ENCODE measurements around the gene OVAAL. TPM values are rescaled to one million over a fixed set of nuclear protein-coding genes. Genes with fewer than 3 reads are reported as not detected.

The OVAAL gene
- total RNA-seq, 1 donor from 2014 or later, result not detected

GRCh38 chr1:180571060-180571831 is 12.5 kb downstream of the OVAAL start:
- ATAC-seq, result peak; percentile 64

GRCh38 chr1:180571832-180572636 is 13.3 kb downstream of the OVAAL start:
- ATAC-seq, result peak; percentile 90

GRCh38 chr1:180572760-180573159 is 14.0 kb downstream of the OVAAL start:
- ATAC-seq, result no peak

- no peak for ATAC-seq
These were observed 15.4 kb downstream of the OVAAL start for GRCh38 chr1:180574031-180574713.

- ATAC-seq, result peak; percentile 35
These were observed 18.6 kb downstream of the OVAAL start for GRCh38 chr1:180577361-180577760.

- ATAC-seq, result peak; percentile 94
These were observed 21.3 kb downstream of the OVAAL start for GRCh38 chr1:180579961-180580611.

GRCh38 chr1:180581635-180582039 is 22.9 kb downstream of the OVAAL start:
- no peak for ATAC-seq

- ATAC-seq, result no peak
These were observed 26.1 kb downstream of the OVAAL start for GRCh38 chr1:180584869-180585268.

- ATAC-seq, result no peak
These were observed 27.2 kb downstream of the OVAAL start for GRCh38 chr1:180585994-180586359.

- ATAC-seq, result peak; percentile 67
These were observed 27.9 kb downstream of the OVAAL start for GRCh38 chr1:180586671-180587155.

- ATAC-seq, result no peak
These were observed 29.4 kb downstream of the OVAAL start for GRCh38 chr1:180588121-180588520.

GRCh38 chr1:180590889-180591288 is 32.1 kb downstream of the OVAAL start:
- ATAC-seq, result no peak

GRCh38 chr1:180593382-180593781 is 34.6 kb downstream of the OVAAL start:
- no peak for ATAC-seq

GRCh38 chr1:180594723-180595122 is 36.0 kb downstream of the OVAAL start:
- peak; percentile 87 for ATAC-seq

- ATAC-seq, result no peak
These were observed 37.2 kb downstream of the OVAAL start for GRCh38 chr1:180595966-180596365.

- ATAC-seq, result no peak
These were observed 38.8 kb downstream of the OVAAL start for GRCh38 chr1:180597520-180597919.

- peak; percentile 33 for ATAC-seq
These were observed 39.7 kb downstream of the OVAAL start for GRCh38 chr1:180598333-180598974.

GRCh38 chr1:180600343-180600742 is 41.6 kb downstream of the OVAAL start:
- ATAC-seq, result peak; percentile 37

GRCh38 chr1:180601512-180601911 is 42.7 kb downstream of the OVAAL start:
- ATAC-seq, result peak; percentile 24

- no peak for ATAC-seq
These were observed 44.6 kb downstream of the OVAAL start for GRCh38 chr1:180603223-180603849.

- peak; percentile 28 for ATAC-seq
These were observed 45.1 kb downstream of the OVAAL start for GRCh38 chr1:180603850-180604226.

GRCh38 chr1:180606155-180606554 is 47.4 kb downstream of the OVAAL start:
- no peak for ATAC-seq
